Measurements from ENCODE around the gene COQ10A. TPM values are rescaled to one million over a fixed set of nuclear protein-coding genes. Genes with fewer than 3 reads are reported as not detected.

Gene COQ10A
- total and polyA plus RNA-seq, 9 of the 15 experiments (the other 6 are each of a cell fraction or from before 2014, with no cell fraction given): 3.1 to 26.4 (median 12.7) TPM

DNA sequence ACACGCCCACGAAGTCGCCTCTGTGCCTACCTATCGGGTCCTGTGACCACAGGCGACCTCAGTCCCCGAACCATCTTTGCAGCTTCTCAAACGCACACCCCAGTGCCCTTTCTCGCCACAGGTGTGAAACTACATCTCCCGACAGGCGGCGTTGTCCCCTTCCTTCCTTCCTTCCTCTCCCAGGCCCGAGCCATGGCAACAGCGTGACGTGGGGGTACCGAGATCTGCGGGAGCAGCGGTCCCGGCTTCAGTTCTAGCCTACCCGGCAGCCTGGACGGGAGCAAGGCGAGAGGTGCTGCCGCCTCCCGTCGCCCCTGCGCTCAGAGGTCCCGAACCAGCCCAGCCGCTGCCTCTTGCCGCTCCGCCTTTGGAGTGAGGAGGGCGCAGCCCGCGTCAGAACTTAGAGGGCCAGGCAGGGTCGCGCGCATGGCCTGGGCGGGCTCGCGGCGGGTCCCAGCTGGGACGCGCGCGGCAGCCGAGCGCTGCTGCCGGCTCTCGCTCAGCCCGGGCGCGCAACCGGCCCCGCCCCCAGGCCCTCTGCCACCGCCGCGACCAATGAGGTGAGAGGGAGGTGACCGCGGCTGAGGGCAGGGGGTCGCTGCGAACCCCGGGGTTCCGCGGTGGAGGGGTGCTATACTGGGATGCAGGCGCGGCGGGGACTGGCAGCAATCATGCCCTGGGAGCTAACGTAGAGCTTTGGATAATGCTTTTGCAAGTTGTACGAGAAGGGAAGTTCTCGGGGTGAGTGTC lies at the start of gene COQ10A (continued):
- TF ChIP-seq ZNF511 (CRISPR knock-in tag; IDR thresholded peaks at IDR 0.05) (no peak), UBTF (IDR thresholded peaks at IDR 0.05; ENCODE audit: borderline replicate concordance in 1 of 2, low read depth in 2 of 2, low read length in 2 of 2) (0 out of 4 replicates have a peak, but pooled peaks have one; percentile 29 to 56), ZSCAN29 (IDR thresholded peaks at IDR 0.05) (no peak), CREBBP (IDR thresholded peaks at IDR 0.05; ENCODE audit: low read depth, low read length) (no peak), HDAC6 (IDR thresholded peaks at IDR 0.05; ENCODE audit: low read depth, low read length) (no peak), ZKSCAN3 (CRISPR knock-in tag; IDR thresholded peaks at IDR 0.05) (no peak), GTF2E2 (tag; IDR thresholded peaks at IDR 0.05) (no peak), XRCC5 (IDR thresholded peaks at IDR 0.05; ENCODE audit: low read depth, low read length) (peak; percentile 50; the same call in 1 of the 2 replicates), SRSF9 (IDR thresholded peaks at IDR 0.05; ENCODE audit: borderline replicate concordance, low read depth, low read length) (no peak), SNIP1 (IDR thresholded peaks at IDR 0.05; ENCODE audit: low read depth) (no peak), NFIC (IDR thresholded peaks at IDR 0.05) (peak; percentile 49; the same call in 1 of the 2 replicates), MECOM (CRISPR knock-in tag; IDR thresholded peaks at IDR 0.05) (no peak), ZNF263 (CRISPR knock-in tag; IDR thresholded peaks at IDR 0.05; ENCODE audit: borderline replicate concordance) (no peak), KLF16 (IDR thresholded peaks at IDR 0.05) (no peak), ZNF324 (CRISPR knock-in tag; IDR thresholded peaks at IDR 0.05) (no peak), NCOA2 (IDR thresholded peaks at IDR 0.05; ENCODE audit: partially characterized antibody in 2 of 2) (no peak)
- TF ChIP-seq, protein P1, sequence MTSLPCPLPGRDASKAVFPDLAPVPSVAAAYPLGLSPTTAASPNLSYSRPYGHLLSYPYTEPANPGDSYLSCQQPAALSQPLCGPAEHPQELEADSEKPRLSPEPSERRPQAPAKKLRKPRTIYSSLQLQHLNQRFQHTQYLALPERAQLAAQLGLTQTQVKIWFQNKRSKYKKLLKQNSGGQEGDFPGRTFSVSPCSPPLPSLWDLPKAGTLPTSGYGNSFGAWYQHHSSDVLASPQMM (CRISPR knock-in tag; IDR thresholded peaks at IDR 0.05): no peak
- TF ChIP-seq, protein P2, sequence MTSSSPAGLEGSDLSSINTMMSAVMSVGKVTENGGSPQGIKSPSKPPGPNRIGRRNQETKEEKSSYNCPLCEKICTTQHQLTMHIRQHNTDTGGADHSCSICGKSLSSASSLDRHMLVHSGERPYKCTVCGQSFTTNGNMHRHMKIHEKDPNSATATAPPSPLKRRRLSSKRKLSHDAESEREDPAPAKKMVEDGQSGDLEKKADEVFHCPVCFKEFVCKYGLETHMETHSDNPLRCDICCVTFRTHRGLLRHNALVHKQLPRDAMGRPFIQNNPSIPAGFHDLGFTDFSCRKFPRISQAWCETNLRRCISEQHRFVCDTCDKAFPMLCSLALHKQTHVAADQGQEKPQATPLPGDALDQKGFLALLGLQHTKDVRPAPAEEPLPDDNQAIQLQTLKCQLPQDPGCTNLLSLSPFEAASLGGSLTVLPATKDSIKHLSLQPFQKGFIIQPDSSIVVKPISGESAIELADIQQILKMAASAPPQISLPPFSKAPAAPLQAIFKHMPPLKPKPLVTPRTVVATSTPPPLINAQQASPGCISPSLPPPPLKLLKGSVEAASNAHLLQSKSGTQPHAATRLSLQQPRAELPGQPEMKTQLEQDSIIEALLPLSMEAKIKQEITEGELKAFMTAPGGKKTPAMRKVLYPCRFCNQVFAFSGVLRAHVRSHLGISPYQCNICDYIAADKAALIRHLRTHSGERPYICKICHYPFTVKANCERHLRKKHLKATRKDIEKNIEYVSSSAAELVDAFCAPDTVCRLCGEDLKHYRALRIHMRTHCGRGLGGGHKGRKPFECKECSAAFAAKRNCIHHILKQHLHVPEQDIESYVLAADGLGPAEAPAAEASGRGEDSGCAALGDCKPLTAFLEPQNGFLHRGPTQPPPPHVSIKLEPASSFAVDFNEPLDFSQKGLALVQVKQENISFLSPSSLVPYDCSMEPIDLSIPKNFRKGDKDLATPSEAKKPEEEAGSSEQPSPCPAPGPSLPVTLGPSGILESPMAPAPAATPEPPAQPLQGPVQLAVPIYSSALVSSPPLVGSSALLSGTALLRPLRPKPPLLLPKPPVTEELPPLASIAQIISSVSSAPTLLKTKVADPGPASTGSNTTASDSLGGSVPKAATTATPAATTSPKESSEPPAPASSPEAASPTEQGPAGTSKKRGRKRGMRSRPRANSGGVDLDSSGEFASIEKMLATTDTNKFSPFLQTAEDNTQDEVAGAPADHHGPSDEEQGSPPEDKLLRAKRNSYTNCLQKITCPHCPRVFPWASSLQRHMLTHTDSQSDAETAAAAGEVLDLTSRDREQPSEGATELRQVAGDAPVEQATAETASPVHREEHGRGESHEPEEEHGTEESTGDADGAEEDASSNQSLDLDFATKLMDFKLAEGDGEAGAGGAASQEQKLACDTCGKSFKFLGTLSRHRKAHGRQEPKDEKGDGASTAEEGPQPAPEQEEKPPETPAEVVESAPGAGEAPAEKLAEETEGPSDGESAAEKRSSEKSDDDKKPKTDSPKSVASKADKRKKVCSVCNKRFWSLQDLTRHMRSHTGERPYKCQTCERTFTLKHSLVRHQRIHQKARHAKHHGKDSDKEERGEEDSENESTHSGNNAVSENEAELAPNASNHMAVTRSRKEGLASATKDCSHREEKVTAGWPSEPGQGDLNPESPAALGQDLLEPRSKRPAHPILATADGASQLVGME (CRISPR knock-in tag; IDR thresholded peaks at IDR 0.05): peak; percentile 84
- TF ChIP-seq, protein P3, sequence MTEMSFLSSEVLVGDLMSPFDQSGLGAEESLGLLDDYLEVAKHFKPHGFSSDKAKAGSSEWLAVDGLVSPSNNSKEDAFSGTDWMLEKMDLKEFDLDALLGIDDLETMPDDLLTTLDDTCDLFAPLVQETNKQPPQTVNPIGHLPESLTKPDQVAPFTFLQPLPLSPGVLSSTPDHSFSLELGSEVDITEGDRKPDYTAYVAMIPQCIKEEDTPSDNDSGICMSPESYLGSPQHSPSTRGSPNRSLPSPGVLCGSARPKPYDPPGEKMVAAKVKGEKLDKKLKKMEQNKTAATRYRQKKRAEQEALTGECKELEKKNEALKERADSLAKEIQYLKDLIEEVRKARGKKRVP (CRISPR knock-in tag; IDR thresholded peaks at IDR 0.05): peak; percentile 44; the same call in 1 of the 2 replicates

All from K562 (cell line).